Parathyroid adenoma (tissue), 2 donors: ENCODE data around the gene ABCD1.

Source experiments
- H2AFZ ChIP-seq: fragments of 300-600 bp; sonication (generic); one replicate; pipeline ENCODE4 v1.7.0; 2017; ENCODE audit warnings: antibody characterized with exemption, mild to moderate bottlenecking
- H3K27ac ChIP-seq: fragments of 300-600 bp; sonication (generic); one replicate; pipeline ENCODE4 v1.7.0; 2017
- H3K27me3 ChIP-seq: fragments of 300-600 bp; sonication (generic); one replicate; pipeline ENCODE4 v1.7.0; 2017; ENCODE audit warnings: low read length; ENCODE audit not compliant: control insufficient read depth, insufficient read depth
- H3K36me3 ChIP-seq: fragments of 300-600 bp; sonication (generic); one replicate; pipeline ENCODE4 v1.7.0; 2017; ENCODE audit warnings: low read length; ENCODE audit not compliant: control insufficient read depth, insufficient read depth
- H3K4me1 ChIP-seq: fragments of 300-600 bp; sonication (generic); one replicate; pipeline ENCODE4 v1.7.0; 2017; ENCODE audit warnings: control low read depth
- H3K4me2 ChIP-seq: fragments of 300-600 bp; sonication (generic); one replicate; pipeline ENCODE4 v1.7.0; 2017; ENCODE audit warnings: low read length
- H3K4me3 ChIP-seq: fragments of 300-600 bp; sonication (generic); one replicate; pipeline ENCODE4 v1.7.0; 2017; ENCODE audit warnings: low read depth, low read length
- H3K79me2 ChIP-seq: fragments of 300-600 bp; sonication (generic); one replicate; pipeline ENCODE4 v1.7.0; 2017; ENCODE audit warnings: control low read depth
- H3K9ac ChIP-seq: fragments of 300-600 bp; sonication (generic); one replicate; pipeline ENCODE4 v1.7.0; 2017; ENCODE audit warnings: mild to moderate bottlenecking
- H3K9me3 ChIP-seq: fragments of 300-600 bp; sonication (generic); one replicate; pipeline ENCODE4 v1.7.0; 2017; ENCODE audit warnings: low read length; ENCODE audit not compliant: control insufficient read depth
- TF ChIP-seq, protein P1 (sequence below): fragments of 300-600 bp; sonication (generic); IDR thresholded peaks from one replicate; pipeline ENCODE4 v1.7.0; 2017; ENCODE audit warnings: antibody characterized with exemption, mild to moderate bottlenecking
- donor health status: primary hyperparathyroidism.

Gene ABCD1

GRCh38 chrX:153777261-153778090, 52.8 kb downstream of the ABCD1 start:
- H3K36me3 ChIP-seq = no peaks in the 10 kb centered on the region
- no peak overlapping the region for H3K4me2 ChIP-seq
- no peaks in the 10 kb centered on the region for H3K4me1 ChIP-seq
- TF ChIP-seq, protein P1, sequence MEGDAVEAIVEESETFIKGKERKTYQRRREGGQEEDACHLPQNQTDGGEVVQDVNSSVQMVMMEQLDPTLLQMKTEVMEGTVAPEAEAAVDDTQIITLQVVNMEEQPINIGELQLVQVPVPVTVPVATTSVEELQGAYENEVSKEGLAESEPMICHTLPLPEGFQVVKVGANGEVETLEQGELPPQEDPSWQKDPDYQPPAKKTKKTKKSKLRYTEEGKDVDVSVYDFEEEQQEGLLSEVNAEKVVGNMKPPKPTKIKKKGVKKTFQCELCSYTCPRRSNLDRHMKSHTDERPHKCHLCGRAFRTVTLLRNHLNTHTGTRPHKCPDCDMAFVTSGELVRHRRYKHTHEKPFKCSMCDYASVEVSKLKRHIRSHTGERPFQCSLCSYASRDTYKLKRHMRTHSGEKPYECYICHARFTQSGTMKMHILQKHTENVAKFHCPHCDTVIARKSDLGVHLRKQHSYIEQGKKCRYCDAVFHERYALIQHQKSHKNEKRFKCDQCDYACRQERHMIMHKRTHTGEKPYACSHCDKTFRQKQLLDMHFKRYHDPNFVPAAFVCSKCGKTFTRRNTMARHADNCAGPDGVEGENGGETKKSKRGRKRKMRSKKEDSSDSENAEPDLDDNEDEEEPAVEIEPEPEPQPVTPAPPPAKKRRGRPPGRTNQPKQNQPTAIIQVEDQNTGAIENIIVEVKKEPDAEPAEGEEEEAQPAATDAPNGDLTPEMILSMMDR = no peak
- H3K9me3 ChIP-seq = no peaks in the 10 kb centered on the region
- H3K79me2 ChIP-seq = no peaks in the 10 kb centered on the region
- H3K4me3 ChIP-seq = no peak overlapping the region
- H3K27me3 ChIP-seq = no peaks in the 10 kb centered on the region
- H2AFZ ChIP-seq = no peak overlapping the region
- no peak overlapping the region for H3K27ac ChIP-seq
- H3K9ac ChIP-seq = no peak overlapping the region

- Histone ChIP-seq H3K79me2 (no peaks in the 10 kb centered on the region), H3K27ac (no peak overlapping the region), H3K36me3 (no peaks in the 10 kb centered on the region), H3K27me3 (no peaks in the 10 kb centered on the region), H3K9ac (no peak overlapping the region), H2AFZ (no peak overlapping the region), H3K9me3 (no peaks in the 10 kb centered on the region), H3K4me3 (no peak overlapping the region), H3K4me1 (no peaks in the 10 kb centered on the region), H3K4me2 (no peak overlapping the region)
- TF ChIP-seq, protein P1 = no peak
These were observed 53.5 kb downstream of the ABCD1 start for GRCh38 chrX:153778181-153778580.

DNA sequence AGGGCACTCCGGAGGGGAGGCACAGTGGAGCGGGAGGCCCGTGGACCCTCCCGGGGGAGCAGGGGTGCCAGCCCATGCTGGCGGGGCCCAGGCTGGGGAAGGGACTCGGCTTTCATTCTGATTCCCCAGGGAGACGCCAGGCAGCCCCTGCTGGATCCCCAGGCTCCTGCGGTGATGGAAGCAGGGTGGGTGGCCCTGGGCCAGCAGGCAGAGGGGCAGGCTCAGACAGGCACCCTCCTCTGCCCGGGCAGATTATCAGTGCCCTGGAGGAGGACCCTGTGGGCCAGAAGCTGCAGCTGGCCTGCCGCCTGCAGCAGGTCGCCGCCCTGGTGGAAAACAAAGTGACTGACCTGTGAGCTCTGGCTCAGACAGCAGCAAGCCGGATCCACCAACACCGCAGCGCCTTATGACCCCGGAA, 54.0 kb downstream of the ABCD1 start:
- Histone ChIP-seq H3K27me3 (no peaks in the 10 kb centered on the region), H3K9ac (no peak overlapping the region), H3K27ac (no peak overlapping the region), H3K4me2 (no peak overlapping the region), H3K4me3 (no peak overlapping the region), H2AFZ (no peak overlapping the region), H3K79me2 (no peaks in the 10 kb centered on the region), H3K4me1 (no peaks in the 10 kb centered on the region), H3K36me3 (no peaks in the 10 kb centered on the region), H3K9me3 (no peaks in the 10 kb centered on the region)
- TF ChIP-seq, protein P1 = no peak

GRCh38 chrX:153779891-153780677, 55.4 kb downstream of the ABCD1 start:
- Histone ChIP-seq H3K9ac (no peak overlapping the region), H3K4me3 (no peak overlapping the region), H3K27me3 (no peaks in the 10 kb centered on the region), H3K4me1 (no peaks in the 10 kb centered on the region), H3K36me3 (no peaks in the 10 kb centered on the region), H3K4me2 (no peak overlapping the region), H2AFZ (peak overlapping the region; percentile 61), H3K27ac (no peak overlapping the region), H3K79me2 (no peaks in the 10 kb centered on the region), H3K9me3 (no peaks in the 10 kb centered on the region)
- TF ChIP-seq, protein P1 = no peak
